ENCODE measurements around the gene ZNF793.
A peak's percentile ranks its signal among the peaks of the same experiment; 100 is the strongest.

The ZNF793 gene

GRCh38 chr19:37506387-37507166 is at the start of gene ZNF793:
TSS of gene ZNF793 (plus strand) at chr19:37506939. CDS start at chr19:37523440, 16,501 bp downstream.
- DNase-seq, result peak; percentile 80

DNA sequence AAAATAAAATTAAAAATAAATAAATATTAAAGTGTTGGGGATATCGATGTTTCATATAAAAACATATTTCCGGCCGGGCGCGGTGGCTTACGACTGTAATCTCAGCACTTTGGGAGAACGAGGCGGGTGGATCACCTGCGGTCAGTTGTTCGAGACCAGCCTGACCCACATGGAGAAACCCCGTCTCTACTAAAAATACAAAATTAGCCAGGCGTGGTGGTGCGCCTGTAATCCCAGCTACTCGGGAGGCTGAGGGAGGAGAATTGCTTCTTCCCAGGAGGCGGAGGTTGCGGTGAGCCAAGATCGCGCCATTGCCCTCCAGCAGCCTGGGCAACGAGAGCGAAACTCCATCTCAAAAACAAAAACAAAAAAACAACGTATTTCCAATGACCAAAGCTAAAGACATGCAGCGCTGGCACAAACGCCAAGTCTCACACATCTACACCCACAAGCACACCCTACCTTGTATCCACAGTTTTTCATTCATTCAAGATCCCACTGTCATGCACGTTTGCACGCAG is 40.4 kb upstream of the ZNF793 start:
- peak; percentile 44 for DNase-seq

DNA sequence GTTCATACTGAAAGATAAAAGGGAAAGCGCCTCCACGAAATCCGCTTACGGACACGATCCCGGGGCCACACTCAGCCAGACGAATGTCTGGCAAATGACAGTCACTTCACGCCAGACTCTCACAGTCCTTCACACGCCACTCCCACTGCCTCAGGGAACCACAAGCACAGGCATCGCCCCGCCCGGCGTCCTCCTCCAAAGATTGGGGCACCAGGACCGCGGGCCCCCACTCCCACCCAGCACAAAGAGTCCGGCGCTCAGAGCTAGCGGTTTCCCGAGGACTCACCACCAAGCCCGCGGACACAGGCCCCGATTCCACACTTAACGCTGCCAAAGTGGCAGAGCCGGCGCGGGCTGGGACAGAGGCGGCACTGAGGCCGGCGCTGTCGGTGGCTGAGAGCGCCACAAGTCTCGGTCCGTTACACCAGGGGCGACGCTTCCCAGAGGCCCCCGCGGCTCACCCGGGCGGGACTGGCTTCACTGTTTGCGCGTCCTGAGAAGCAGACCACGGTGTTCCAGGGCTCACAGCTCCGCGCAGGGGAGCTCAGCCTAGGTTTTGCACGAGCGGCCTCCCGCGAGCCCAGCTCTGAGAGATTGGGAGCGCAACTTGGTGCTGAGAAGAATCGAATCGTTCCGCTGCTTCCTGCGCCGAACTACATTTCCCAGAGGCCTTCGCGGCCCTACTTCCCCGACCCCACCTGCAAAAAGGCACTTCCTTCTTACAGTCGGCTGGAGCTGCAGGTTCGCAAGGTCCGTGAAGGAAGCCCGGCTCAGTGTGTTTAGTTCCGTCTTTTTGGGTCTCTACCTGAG is 39.7 kb upstream of the ZNF793 start, which contains the start of gene ZNF569:
TSS of gene ZNF569 (minus strand) at position 647 of the 810 bp plus-strand sequence. CDS start 22,523 bp downstream, outside the sequence.
- peak; percentile 91 for DNase-seq

GRCh38 chr19:37467608-37468090 is 39.1 kb upstream of the ZNF793 start:
- no peak for DNase-seq

DNA sequence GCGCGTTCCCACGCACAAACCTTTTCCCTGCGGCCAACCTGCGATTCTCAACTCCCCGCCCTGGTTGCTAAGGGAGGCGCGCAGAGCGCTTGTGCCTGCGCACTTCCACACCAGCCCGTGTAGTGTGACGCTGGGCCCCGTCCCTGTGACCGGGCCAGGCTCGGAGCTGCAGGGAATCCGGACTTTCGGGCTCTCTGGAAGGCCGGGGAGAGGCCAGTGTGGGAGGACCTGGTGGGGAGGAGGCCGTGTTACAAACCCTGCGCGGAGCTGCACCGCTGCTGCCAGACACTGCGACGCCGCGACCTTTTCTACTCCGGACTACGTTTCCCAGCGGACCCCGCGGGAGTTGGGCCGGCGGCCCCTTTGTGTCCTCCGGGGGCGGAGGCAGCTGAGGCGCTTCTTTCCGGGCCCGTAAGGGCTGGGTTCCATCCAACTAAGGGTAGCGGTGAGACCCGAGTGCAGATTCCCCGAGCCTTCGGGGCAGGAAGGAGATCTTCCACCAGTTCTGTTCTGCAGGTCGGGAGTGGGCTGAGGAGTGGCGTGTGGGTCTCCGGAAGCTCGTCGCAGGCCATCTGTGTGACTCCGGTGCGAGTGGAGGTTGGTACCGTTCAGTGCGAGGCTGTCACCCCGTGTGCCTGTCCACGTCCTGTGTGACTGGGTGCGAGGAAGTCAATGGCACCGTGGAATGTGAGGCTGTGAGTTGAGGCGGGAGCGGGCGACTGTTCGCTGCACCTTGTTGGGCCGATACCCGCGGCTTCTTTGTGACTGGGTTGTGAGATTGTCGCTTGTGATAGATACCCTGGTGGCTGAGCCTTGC is 37.6 kb upstream of the ZNF793 start, which contains the start of gene ZNF570:
TSS of gene ZNF570 (plus strand) at position 396 of the 817 bp plus-strand sequence. CDS start 999 bp downstream, outside the sequence.
- DNase-seq, result peak; percentile 87

GRCh38 chr19:37470216-37470615 is 36.5 kb upstream of the ZNF793 start:
- no peak for DNase-seq

- DNase-seq, result no peak
These were observed 34.6 kb upstream of the ZNF793 start for GRCh38 chr19:37472165-37472564.

- no peak for DNase-seq
These were observed 22.2 kb upstream of the ZNF793 start for GRCh38 chr19:37484406-37485168.

DNA sequence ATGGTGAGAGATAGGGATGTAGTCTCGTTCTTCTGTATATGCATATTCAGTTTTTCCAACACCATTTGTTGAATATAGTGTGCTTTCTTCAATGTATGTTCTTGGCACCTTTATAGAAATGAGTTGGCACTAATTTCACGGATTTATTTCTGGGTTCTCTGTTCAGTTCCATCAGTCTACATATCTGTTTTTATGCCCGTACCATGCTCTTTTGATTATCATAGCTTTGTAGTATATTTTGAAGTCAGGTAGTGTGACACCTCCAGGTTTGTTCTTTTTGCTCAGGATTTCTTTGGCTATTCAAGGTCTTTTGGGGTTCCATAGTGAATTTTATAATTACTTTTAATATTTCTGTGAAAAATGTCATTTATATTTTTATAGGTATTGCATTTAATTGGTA is 14.5 kb upstream of the ZNF793 start:
- DNase-seq, result no peak

- DNase-seq, result peak; percentile 70
These were observed 767 bp upstream of the ZNF793 start for GRCh38 chr19:37505958-37506386.

GRCh38 chr19:37507167-37507464 is 377 bp downstream of the ZNF793 start:
- DNase-seq, result no peak

- DNase-seq, result no peak
These were observed 4.4 kb downstream of the ZNF793 start for GRCh38 chr19:37511186-37511585.

DNA sequence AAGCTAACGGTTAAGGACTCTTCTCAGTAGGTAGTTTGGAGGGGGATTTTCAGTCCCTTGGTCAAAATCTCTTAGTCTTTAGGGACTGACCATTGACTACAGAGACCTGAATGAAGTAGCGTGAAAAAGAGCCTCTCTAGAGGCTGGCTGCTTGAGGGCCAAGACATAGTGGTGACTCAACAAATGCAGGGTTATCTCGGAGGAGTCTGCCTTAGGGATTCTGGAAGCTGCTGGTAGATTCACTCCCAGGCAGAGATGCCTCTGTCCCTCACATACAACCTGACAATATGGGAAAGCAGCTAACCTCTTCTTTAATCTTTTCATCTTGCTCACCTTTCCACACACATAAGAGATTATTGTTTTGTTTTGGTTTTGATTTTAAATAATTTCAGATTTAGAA is 5.1 kb downstream of the ZNF793 start:
- DNase-seq, result no peak

- no peak for DNase-seq
These were observed 6.7 kb downstream of the ZNF793 start for GRCh38 chr19:37513397-37513796.

DNA sequence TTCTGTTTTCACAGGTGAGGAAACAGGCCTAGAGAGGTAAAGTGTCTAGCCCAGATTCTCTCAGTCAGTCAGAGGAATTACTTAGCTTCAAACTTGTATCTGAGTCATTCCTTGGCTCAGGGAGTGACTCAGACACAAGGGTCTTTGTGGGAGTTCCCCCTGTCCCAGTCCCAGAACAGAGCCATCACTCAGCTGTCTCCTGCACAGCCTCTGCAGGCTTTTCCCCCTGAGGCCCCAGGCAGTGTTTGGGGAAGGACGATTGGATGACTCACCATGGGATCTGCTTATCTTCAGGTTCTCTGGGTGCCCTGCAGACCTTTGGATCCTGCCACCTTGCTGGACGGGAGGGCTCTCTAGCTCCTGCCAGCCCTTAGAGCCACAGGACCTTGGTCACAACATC is 13.2 kb downstream of the ZNF793 start:
- no peak for DNase-seq

DNA sequence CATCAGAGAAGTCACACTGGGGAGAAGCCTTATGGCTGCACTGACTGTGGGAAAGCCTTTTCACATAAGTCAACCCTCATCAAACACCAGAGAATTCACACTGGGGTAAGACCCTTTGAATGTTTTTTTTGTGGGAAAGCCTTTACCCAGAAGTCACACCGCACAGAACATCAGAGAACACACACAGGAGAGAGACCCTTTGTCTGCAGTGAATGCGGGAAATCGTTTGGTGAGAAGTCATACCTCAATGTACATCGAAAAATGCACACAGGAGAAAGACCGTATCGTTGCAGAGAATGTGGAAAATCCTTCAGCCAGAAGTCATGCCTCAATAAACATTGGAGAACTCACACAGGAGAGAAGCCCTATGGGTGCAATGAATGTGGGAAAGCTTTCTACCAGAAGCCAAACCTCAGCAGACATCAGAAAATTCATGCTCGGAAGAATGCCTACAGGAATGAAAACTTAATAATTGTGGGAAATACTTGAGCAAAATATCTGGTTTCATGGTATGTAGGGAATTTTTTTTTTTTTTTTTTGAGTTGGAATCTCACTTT is 30.7 kb downstream of the ZNF793 start:
- no peak for DNase-seq

GRCh38 chr19:37551129-37551993 is 44.6 kb downstream of the ZNF793 start:
- no peak for DNase-seq

GRCh38 chr19:37563518-37563917 is 56.8 kb downstream of the ZNF793 start:
- DNase-seq, result no peak

DNA sequence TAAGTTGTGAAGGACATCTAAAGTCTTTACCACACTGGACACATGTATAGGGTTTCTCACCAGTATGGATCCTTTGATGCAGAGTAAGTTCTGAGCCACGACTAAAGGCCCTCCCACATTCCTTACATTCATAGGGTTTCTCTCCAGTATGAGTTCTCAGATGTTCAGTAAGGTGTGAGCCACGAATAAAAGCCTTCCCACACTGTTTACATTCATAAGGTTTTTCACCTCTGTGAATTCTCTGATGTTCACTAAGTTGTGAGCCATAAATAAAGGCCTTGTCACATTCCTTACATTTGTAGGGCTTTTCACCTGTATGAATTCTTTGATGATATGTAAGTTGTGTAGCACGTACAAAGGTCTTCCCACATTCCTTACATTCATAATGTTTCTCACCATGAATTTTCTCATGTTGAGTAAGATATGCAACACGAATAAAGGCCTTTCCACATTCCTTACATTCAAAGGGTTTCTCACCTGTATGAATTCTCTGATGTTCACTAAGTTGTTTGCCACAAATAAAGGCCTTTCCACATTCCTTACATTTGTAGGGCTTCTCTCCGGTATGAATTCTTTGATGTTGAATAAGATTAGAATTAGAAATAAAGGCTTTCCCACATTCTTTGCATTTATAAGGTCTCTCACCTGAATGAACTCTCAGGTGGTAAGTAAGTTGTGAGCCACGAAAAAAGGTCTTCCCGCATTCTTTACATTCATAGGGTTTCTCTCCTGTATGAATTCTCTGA is 58.1 kb downstream of the ZNF793 start:
- DNase-seq, result no peak

GRCh38 chr19:37565370-37565669 is 58.6 kb downstream of the ZNF793 start:
- no peak for DNase-seq
